Ovary (tissue), 3 donors: ENCODE data around the gene PBX1.

Experiments used
- EP300 ChIP-seq: sonication (generic); formaldehyde crosslinking; IDR thresholded peaks from one replicate; pipeline ENCODE4 v1.6.1; 2017; ENCODE audit warnings: antibody characterized with exemption
- POLR2A ChIP-seq: fragments of 450-650 bp; IDR thresholded peaks from one replicate; pipeline ENCODE4 v1.6.1; 2017; ENCODE audit warnings: antibody characterized with exemption, mild to moderate bottlenecking, moderate library complexity
- TF ChIP-seq, protein P1 (sequence below), 3 donors: fragments of 450-650 bp in 2 of 3; fragments of 200-600 bp in 1 of 3; IDR thresholded peaks; one replicate each; pipeline versions ENCODE4 v1.5.1 to v1.8.0; 2016 to 2022; ENCODE audit warnings: antibody characterized with exemption in 3 of 3, mild to moderate bottlenecking in 1 of 3
- donor health status: DM: no; HTN: no; CAD: no.

GRCh38 chr1:164764333-164764732 lies 205.3 kb downstream of the PBX1 start:
- TF ChIP-seq, protein P1, sequence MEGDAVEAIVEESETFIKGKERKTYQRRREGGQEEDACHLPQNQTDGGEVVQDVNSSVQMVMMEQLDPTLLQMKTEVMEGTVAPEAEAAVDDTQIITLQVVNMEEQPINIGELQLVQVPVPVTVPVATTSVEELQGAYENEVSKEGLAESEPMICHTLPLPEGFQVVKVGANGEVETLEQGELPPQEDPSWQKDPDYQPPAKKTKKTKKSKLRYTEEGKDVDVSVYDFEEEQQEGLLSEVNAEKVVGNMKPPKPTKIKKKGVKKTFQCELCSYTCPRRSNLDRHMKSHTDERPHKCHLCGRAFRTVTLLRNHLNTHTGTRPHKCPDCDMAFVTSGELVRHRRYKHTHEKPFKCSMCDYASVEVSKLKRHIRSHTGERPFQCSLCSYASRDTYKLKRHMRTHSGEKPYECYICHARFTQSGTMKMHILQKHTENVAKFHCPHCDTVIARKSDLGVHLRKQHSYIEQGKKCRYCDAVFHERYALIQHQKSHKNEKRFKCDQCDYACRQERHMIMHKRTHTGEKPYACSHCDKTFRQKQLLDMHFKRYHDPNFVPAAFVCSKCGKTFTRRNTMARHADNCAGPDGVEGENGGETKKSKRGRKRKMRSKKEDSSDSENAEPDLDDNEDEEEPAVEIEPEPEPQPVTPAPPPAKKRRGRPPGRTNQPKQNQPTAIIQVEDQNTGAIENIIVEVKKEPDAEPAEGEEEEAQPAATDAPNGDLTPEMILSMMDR (IDR thresholded peaks at IDR 0.05): no peak
- TF ChIP-seq POLR2A: no peak
- TF ChIP-seq EP300: no peak
